Activated B cell treated with CpG ODN at 0.5 μM for 24 hours (primary cell): ENCODE data around the gene ESAM. TPM values are rescaled to one million over a fixed set of nuclear protein-coding genes. Genes with fewer than 3 reads are reported as not detected.

Experiments
- ATAC-seq: fragments of 200-7000 bp; cut with Tn5 transposase; one replicate; pipeline ENCODE4 v1.10.0; 2021; ENCODE audit warnings: low read depth, mild to moderate bottlenecking, moderate library complexity
- CTCF ChIA-PET: fragments of 350-600 bp; sonication (Branson Sonifier 250); formaldehyde crosslinking; loops from one replicate; lab custom pipeline; 2021; ENCODE audit warnings: antibody characterized with exemption; lab: Charles Lee
- POLR2A ChIA-PET: fragments of 350-600 bp; sonication (Branson Sonifier 250); formaldehyde crosslinking; loops from one replicate; lab custom pipeline; 2021; ENCODE audit warnings: antibody characterized with exemption; lab: Charles Lee
- DNase-seq: peaks from one replicate; pipeline ENCODE4 v3.0.0; 2022
- H3K27ac Mint-ChIP-seq: one replicate; pipeline ENCODE4 v1.8.0; 2020; ENCODE audit warnings: mixed read lengths
- H3K27me3 Mint-ChIP-seq: one replicate; pipeline ENCODE4 v1.8.0; 2021; ENCODE audit warnings: mixed read lengths
- H3K36me3 Mint-ChIP-seq: one replicate; pipeline ENCODE4 v1.8.0; 2021; ENCODE audit warnings: low read depth, mixed read lengths
- H3K4me1 Mint-ChIP-seq: one replicate; pipeline ENCODE4 v1.8.0; 2021; ENCODE audit warnings: mixed read lengths
- H3K4me3 Mint-ChIP-seq: one replicate; pipeline ENCODE4 v1.8.0; 2020; ENCODE audit warnings: mild to moderate bottlenecking, mixed read lengths
- H3K9me3 Mint-ChIP-seq: one replicate; pipeline ENCODE4 v1.8.0; 2020; ENCODE audit warnings: mixed read lengths
- CTCF ChIP-seq: fragments of 200-600 bp; IDR thresholded peaks from one replicate; pipeline ENCODE4 v1.8.0; 2022; ENCODE audit warnings: antibody characterized with exemption, mild to moderate bottlenecking
- intact Hi-C: fragments of 100-400 bp; cut with micrococcal nuclease; formaldehyde crosslinking; loops from one replicate; pipeline ENCODE4 v1.15.1; 2024
- total RNA-seq: library from RNA; stranded (reverse); gene quantifications from 2 replicates; pipeline ENCODE4 v1.2.3, GENCODE V29; 2022

ESAM gene
- total RNA-seq, 1 donor from 2014 or later: 2.3 TPM

DNA sequence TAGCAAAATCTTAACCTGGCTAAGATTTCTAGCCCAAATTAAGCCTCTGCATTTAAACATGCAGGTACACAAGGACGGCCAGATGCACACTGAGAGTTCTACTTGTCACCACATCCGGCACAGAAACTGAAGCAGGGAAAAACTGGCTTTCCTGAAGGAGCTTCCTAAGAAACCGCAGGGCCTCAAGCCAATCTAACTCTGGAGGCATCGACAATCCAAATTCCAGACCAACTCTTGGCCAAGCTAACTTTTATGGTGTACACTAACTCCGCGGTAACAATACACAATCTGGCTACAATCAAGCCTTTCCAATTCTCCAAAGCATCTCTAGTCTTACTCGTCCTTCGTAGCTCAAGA is 36.9 kb upstream of the ESAM start:
- no peak for ATAC-seq
- POLR2A ChIA-PET: interaction anchor here (1.0 to 2.1 kb wide), 3 partner anchors 9 to 177 kb away, joined by 3 to 6 read pairs (median 4); partner anchors contain the start of genes SIAE, SPA17 and TBRG1

GRCh38 chr11:124796312-124796711 is 34.2 kb upstream of the ESAM start:
- Mint-ChIP-seq H3K9me3 (no peaks in the 10 kb centered on the region), H3K36me3 (peaks cover 2% of the 10 kb centered on the region), H3K27ac (no peak overlapping the region), H3K4me1 (peaks cover 35% of the 10 kb centered on the region), H3K4me3 (no peak overlapping the region), H3K27me3 (no peaks in the 10 kb centered on the region)
- CTCF ChIA-PET: interaction anchor here (1.6 to 3.7 kb wide), 3 partner anchors 33 to 127 kb away, joined by 5 to 24 read pairs (median 10); partner anchors contain the start of gene ESAM
- TF ChIP-seq CTCF: no peak
- no peak for DNase-seq
- intact Hi-C loops: no loop called here
- POLR2A ChIA-PET: no interaction called here
- no peak for ATAC-seq

More for the DNA sequence above, 36.9 kb upstream of the ESAM start:
- Mint-ChIP-seq H3K9me3 (no peaks in the 10 kb centered on the region), H3K27me3 (no peaks in the 10 kb centered on the region), H3K4me3 (peak overlapping the region; percentile 92), H3K36me3 (peaks cover 2% of the 10 kb centered on the region), H3K4me1 (peaks cover 26% of the 10 kb centered on the region), H3K27ac (peak overlapping the region; percentile 87)
- DNase-seq: no peak
- intact Hi-C loops: no loop called here
- TF ChIP-seq CTCF: no peak
- CTCF ChIA-PET: interaction anchor here (0.9 to 3.7 kb wide), 8 partner anchors 35 to 155 kb away, joined by 3 to 10 read pairs (median 4); partner anchors contain the start of genes SIAE and SPA17

- intact Hi-C loops: loop anchor here (1.0 kb wide), 2 partner anchors 30 to 124 kb away; no protein-coding TSS in a partner anchor
- POLR2A ChIA-PET: interaction anchor here (0.7 kb wide), 1 partner anchor 148 kb away, joined by 3 read pairs; no protein-coding TSS in a partner anchor
- ATAC-seq (peak; percentile 60), DNase-seq (no peak)
- Mint-ChIP-seq H3K27me3 (no peaks in the 10 kb centered on the region), H3K4me1 (peaks cover 23% of the 10 kb centered on the region), H3K9me3 (no peaks in the 10 kb centered on the region), H3K4me3 (no peak overlapping the region), H3K36me3 (no peaks in the 10 kb centered on the region), H3K27ac (no peak overlapping the region)
- TF ChIP-seq CTCF: peak; percentile 31
- CTCF ChIA-PET: interaction anchor here (0.7 to 3.4 kb wide), 18 partner anchors 8 to 169 kb away, joined by 3 to 33 read pairs (median 3); partner anchors contain the start of genes ESAM, SIAE and SPA17
Measured at GRCh38 chr11:124793466-124794278, 31.6 kb upstream of the ESAM start.

GRCh38 chr11:124791626-124792341 is 29.7 kb upstream of the ESAM start:
- intact Hi-C loops: no loop called here
- ChIA-PET CTCF (interaction anchor here (1.0 kb wide), 1 partner anchor 124 kb away, joined by 3 read pairs; no protein-coding TSS in a partner anchor), POLR2A (no interaction called here)
- Mint-ChIP-seq H3K4me1 (peaks cover 14% of the 10 kb centered on the region), H3K36me3 (no peaks in the 10 kb centered on the region), H3K27me3 (no peaks in the 10 kb centered on the region), H3K4me3 (no peak overlapping the region), H3K27ac (no peak overlapping the region), H3K9me3 (no peaks in the 10 kb centered on the region)
- DNase-seq: no peak
- no peak for TF ChIP-seq CTCF
- ATAC-seq: no peak
